Common myeloid progenitor, CD34-positive (primary cell): ENCODE data around the gene NQO2.
A peak's percentile ranks its signal among the peaks of the same experiment; 100 is the strongest.
"Not testable (repeated sequence)": the region's sequence is repeated elsewhere in the genome, so short reads cannot be mapped to it uniquely, and the experiment has no call there.

Experiments used
- CTCF ChIA-PET: fragments of 350-600 bp; sonication (Branson Sonifier 250); formaldehyde crosslinking; loops from one replicate; lab custom pipeline; 2021; ENCODE audit warnings: antibody characterized with exemption; lab: Charles Lee
- POLR2A ChIA-PET: fragments of 350-600 bp; sonication (Branson Sonifier 250); formaldehyde crosslinking; loops from one replicate; lab custom pipeline; 2021; ENCODE audit warnings: antibody characterized with exemption; lab: Charles Lee
- DNase-seq, 3 donors: peaks; one replicate each; pipeline versions ENCODE4 v3.0.0 to v3.0.0-alpha.2; 2013
- H3K27ac ChIP-seq, 2 experiments: 1 replicate in 1 of 2; 2 replicates in 1 of 2; pipeline ENCODE4 v1.7.0; 2013; ENCODE audit warnings: inconsistent platforms in 2 of 2, low read length in 2 of 2, mild to moderate bottlenecking in 2 of 2, low read depth in 1 of 2, moderate library complexity in 1 of 2; ENCODE audit not compliant: severe bottlenecking in 2 of 2, insufficient read depth in 1 of 2, poor library complexity in 1 of 2
- H3K27me3 ChIP-seq, 5 experiments: replicated peaks in 2 of 5; 1 replicate in 3 of 5; 2 replicates in 2 of 5; pipeline versions ENCODE4 v1.6.1 to v1.7.0; 2013; ENCODE audit warnings: low read length in 4 of 5, mild to moderate bottlenecking in 2 of 5, moderate library complexity in 2 of 5, inconsistent platforms in 1 of 5; ENCODE audit not compliant: insufficient read depth in 5 of 5, control insufficient read depth in 4 of 5
- H3K36me3 ChIP-seq, 4 experiments: 1 replicate in 2 of 4; 2 replicates in 2 of 4; pipeline versions ENCODE4 v1.6.1 to v1.7.0; 2013; ENCODE audit warnings: low read length in 3 of 4, control low read depth in 1 of 4, mild to moderate bottlenecking in 1 of 4; ENCODE audit not compliant: control insufficient read depth in 4 of 4, insufficient read depth in 4 of 4
- H3K4me1 ChIP-seq, 4 experiments: 1 replicate in 3 of 4; 2 replicates in 1 of 4; pipeline versions ENCODE4 v1.6.1 to v1.7.1; 2013; ENCODE audit warnings: low read length in 3 of 4, mild to moderate bottlenecking in 3 of 4, control low read depth in 1 of 4, inconsistent platforms in 1 of 4, moderate library complexity in 1 of 4; ENCODE audit not compliant: control insufficient read depth in 4 of 4, insufficient read depth in 4 of 4; ENCODE audit errors: control extremely low read depth in 1 of 4
- H3K4me3 ChIP-seq, 7 experiments: 1 replicate in 4 of 7; 2 replicates in 3 of 7; pipeline versions ENCODE4 v1.5.1 to v1.7.0; 2013; ENCODE audit warnings: mild to moderate bottlenecking in 7 of 7, low read length in 6 of 7, moderate library complexity in 6 of 7, inconsistent platforms in 2 of 7, low read depth in 2 of 7, control low read depth in 1 of 7; ENCODE audit not compliant: insufficient read depth in 4 of 7, control insufficient read depth in 1 of 7; ENCODE audit errors: extremely low read depth in 1 of 7
- H3K9me3 ChIP-seq, 5 experiments: 1 replicate in 4 of 5; 2 replicates in 1 of 5; pipeline versions ENCODE4 v1.6.1 to v1.7.1; 2013; ENCODE audit warnings: low read length in 4 of 5, mild to moderate bottlenecking in 2 of 5, inconsistent platforms in 1 of 5, low read depth in 1 of 5, moderate library complexity in 1 of 5; ENCODE audit not compliant: control insufficient read depth in 4 of 5, insufficient read depth in 2 of 5; ENCODE audit errors: control extremely low read depth in 1 of 5
- WGBS: methylation state at CpG from one replicate; pipeline ENCODE4 v1.1.5; 2013; ENCODE audit not compliant: insufficient coverage; 5-methylcytosine and 5-hydroxymethylcytosine counted together

The NQO2 gene

GRCh38 chr6:3048009-3048408, 48.3 kb downstream of the NQO2 start:
- H3K27me3 ChIP-seq, H3K9me3 ChIP-seq, H3K27ac ChIP-seq, H3K36me3 ChIP-seq, POLR2A ChIA-PET, DNase-seq, H3K4me3 ChIP-seq, H3K4me1 ChIP-seq: not testable (repeated sequence)
- CTCF ChIA-PET: interaction anchor here (0.6 to 2.3 kb wide), 2 partner anchors 10 to 46 kb away, joined by 3 to 9 read pairs; no protein-coding TSS in a partner anchor
- WGBS: 100% methylated on average over 3 of the region's 4 CpGs

DNA sequence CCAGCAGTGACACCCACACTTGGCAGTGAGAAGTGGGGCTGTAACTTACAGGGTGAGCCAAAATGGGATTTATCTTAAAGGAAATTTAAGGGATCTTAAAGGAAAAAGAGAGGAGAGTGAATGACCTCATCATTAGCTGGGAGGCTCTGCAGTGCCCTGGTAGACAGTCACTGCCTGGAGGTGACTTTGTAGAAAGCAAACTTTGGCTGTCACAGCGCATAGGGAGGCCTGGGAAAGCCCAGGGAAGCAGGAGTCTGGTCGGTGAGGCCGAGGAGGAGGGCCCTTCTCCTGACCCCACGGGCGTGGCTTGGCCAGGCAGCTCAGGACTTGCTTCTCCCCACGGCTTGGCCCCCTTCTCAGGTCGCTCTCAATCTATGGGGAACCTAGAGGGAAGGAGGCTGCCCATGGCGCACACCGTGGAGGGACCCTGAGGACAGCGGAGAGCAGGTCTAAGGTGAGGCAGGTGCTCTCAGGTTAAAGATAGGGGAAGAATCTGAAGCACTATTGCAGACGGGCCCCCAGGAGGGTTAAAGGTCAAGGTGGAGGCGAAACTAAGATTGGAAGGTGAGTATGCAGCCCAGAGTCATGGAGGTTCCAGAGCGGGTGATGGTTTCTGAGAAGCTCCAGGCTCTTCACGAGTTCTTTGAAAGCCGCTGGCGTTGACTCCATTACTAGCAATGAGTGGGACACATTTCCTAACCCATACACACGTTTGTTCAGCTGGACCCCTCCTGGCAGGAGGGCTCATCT, 53.0 kb downstream of the NQO2 start:
- POLR2A ChIA-PET: interaction anchor here (1.0 kb wide), 1 partner anchor 63 kb away, joined by 4 read pairs; no protein-coding TSS in a partner anchor
- peak overlapping the region in 1 of 2 experiments; percentile 71 for H3K27ac ChIP-seq
- CTCF ChIA-PET: interaction anchor here (0.5 to 2.2 kb wide), 6 partner anchors 8 to 51 kb away, joined by 3 to 12 read pairs (median 5); no protein-coding TSS in a partner anchor
- DNase-seq: no peak
- H3K4me3 ChIP-seq: peak overlapping the region in 2 of 7 experiments; percentile 50 to 72
- H3K4me1 ChIP-seq: peaks cover 0 to 22% (median 16%) of the 10 kb centered on the region in 4 experiments
- H3K9me3 ChIP-seq: no peaks in the 10 kb centered on the region
- 81% methylated on average over 8 of the region's 17 CpGs for WGBS
- H3K27me3 ChIP-seq: no peaks in the 10 kb centered on the region
- no peaks in the 10 kb centered on the region for H3K36me3 ChIP-seq

GRCh38 chr6:3053231-3053508, 53.5 kb downstream of the NQO2 start:
- peak overlapping the region in 6 of 7 experiments; percentile 50 to 81 (median 68) for H3K4me3 ChIP-seq
- H3K4me1 ChIP-seq: peaks cover 0 to 22% (median 16%) of the 10 kb centered on the region in 4 experiments
- POLR2A ChIA-PET: interaction anchor here (1.0 to 1.3 kb wide), 3 partner anchors 30 to 63 kb away, joined by 3 to 9 read pairs (median 4); no protein-coding TSS in a partner anchor
- CTCF ChIA-PET: interaction anchor here (0.8 to 2.2 kb wide), 9 partner anchors 9 to 62 kb away, joined by 3 to 12 read pairs (median 5); no protein-coding TSS in a partner anchor
- H3K36me3 ChIP-seq: no peaks in the 10 kb centered on the region
- H3K27ac ChIP-seq: peak overlapping the region in 1 of 2 experiments; percentile 71
- no peaks in the 10 kb centered on the region for H3K9me3 ChIP-seq
- WGBS: 72% methylated on average over 11 of the region's 11 CpGs
- no peaks in the 10 kb centered on the region for H3K27me3 ChIP-seq
- no peak for DNase-seq

- ChIA-PET CTCF (interaction anchor here (0.9 to 3.2 kb wide), 9 partner anchors 9 to 67 kb away, joined by 3 to 18 read pairs (median 5); no protein-coding TSS in a partner anchor), POLR2A (interaction anchor here (1.0 to 1.3 kb wide), 2 partner anchors 31 to 52 kb away, joined by 3 to 9 read pairs; no protein-coding TSS in a partner anchor)
- WGBS: 60% methylated on average over 25 of the region's 27 CpGs
- peaks cover 2 to 29% (median 16%) of the 10 kb centered on the region in 4 experiments for H3K4me1 ChIP-seq
- peak overlapping the region in 6 of 7 experiments; percentile 3 to 81 (median 68) for H3K4me3 ChIP-seq
- not testable (repeated sequence) for H3K36me3 ChIP-seq, H3K27ac ChIP-seq, H3K27me3 ChIP-seq, H3K9me3 ChIP-seq
- peak in 2 of 3 donors; percentile 35 to 51 for DNase-seq
Measured at GRCh38 chr6:3054229-3055157, 54.8 kb downstream of the NQO2 start.

DNA sequence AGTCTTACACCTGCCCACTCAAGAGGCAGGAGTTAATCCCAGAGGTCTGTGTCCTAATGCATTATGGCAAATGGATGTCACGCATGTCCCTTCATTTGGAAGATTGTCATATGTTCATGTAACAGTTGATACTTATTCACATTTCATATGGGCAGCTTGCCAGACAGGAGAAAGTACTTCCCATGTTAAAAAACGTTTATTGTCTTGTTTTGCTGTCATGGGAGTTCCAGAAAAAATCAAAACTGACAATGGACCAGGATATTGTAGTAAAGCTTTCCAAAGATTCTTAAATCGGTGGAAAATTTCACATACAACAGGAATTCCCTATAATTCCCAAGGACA, 55.4 kb downstream of the NQO2 start:
- H3K36me3 ChIP-seq, H3K9me3 ChIP-seq, H3K4me3 ChIP-seq, H3K27ac ChIP-seq, H3K27me3 ChIP-seq, POLR2A ChIA-PET: not testable (repeated sequence)
- CTCF ChIA-PET: interaction anchor here (1.6 to 3.2 kb wide), 2 partner anchors 53 to 68 kb away, joined by 4 to 18 read pairs; no protein-coding TSS in a partner anchor
- peaks cover 2 to 30% (median 16%) of the 10 kb centered on the region in 4 experiments for H3K4me1 ChIP-seq
- DNase-seq: peak in 1 of 3 donors; percentile 18
- WGBS: no CpG with 5 or more reads among the region's 3 CpGs

GRCh38 chr6:3057063-3057770, 57.5 kb downstream of the NQO2 start:
- H3K27ac ChIP-seq: no peak overlapping the region
- ChIA-PET CTCF (interaction anchor here (0.5 to 3.2 kb wide), 13 partner anchors 9 to 319 kb away, joined by 3 to 18 read pairs (median 4); partner anchors contain the start of genes RIPK1 and SERPINB1), POLR2A (no interaction called here)
- H3K36me3 ChIP-seq: no peaks in the 10 kb centered on the region
- DNase-seq: no peak
- H3K4me1 ChIP-seq: peaks cover 2 to 30% (median 16%) of the 10 kb centered on the region in 4 experiments
- no peaks in the 10 kb centered on the region for H3K27me3 ChIP-seq
- no peak overlapping the region for H3K4me3 ChIP-seq
- no peaks in the 10 kb centered on the region for H3K9me3 ChIP-seq
- 94% methylated on average over 9 of the region's 11 CpGs for WGBS
